H1 (cell line): ENCODE data around the gene DNAH12. TPM values are rescaled to one million over a fixed set of nuclear protein-coding genes. Genes with fewer than 3 reads are reported as not detected.

Source experiments
- NANOG ChIP-seq: IDR thresholded peaks from 2 replicates; pipeline ENCODE4 v1.6.1; 2011; ENCODE audit warnings: low read length, low read depth, mild to moderate bottlenecking, inconsistent platforms; ENCODE audit not compliant: insufficient read depth, poor library complexity, severe bottlenecking
- NRF1 ChIP-seq: IDR thresholded peaks from 2 replicates; pipeline ENCODE4 v1.6.1; 2011; ENCODE audit warnings: mild to moderate bottlenecking, low read depth, low read length, improper control_type of control experiment
- SAP30 ChIP-seq: fragments of 300-600 bp; sonication (generic); IDR thresholded peaks from 2 replicates; pipeline ENCODE4 v1.7.1; 2012; ENCODE audit warnings: low read length, moderate library complexity, mild to moderate bottlenecking, inconsistent platforms; ENCODE audit not compliant: insufficient read depth, insufficient replicate concordance
- SIN3A ChIP-seq, 2 experiments: IDR thresholded peaks in 1 of 2; conservative IDR thresholded peaks in 1 of 2; 2 replicates each; pipeline ENCODE4 v1.6.1; 2011 to 2012; ENCODE audit warnings: low read length in 2 of 2, improper control_type of control experiment in 1 of 2, low read depth in 1 of 2, mild to moderate bottlenecking in 1 of 2
- SP1 ChIP-seq: IDR thresholded peaks from 2 replicates; pipeline ENCODE4 v1.6.1; 2011; ENCODE audit warnings: low read depth, low read length
- TAF1 ChIP-seq: IDR thresholded peaks from 2 replicates; pipeline ENCODE4 v1.6.1; 2011; ENCODE audit warnings: mild to moderate bottlenecking, low read depth, low read length
- TAF7 ChIP-seq: optimal IDR thresholded peaks from 2 replicates; pipeline ENCODE3; 2011; ENCODE audit warnings: low read depth, mild to moderate bottlenecking, inconsistent platforms, low read length, moderate library complexity, borderline replicate concordance
- polyA plus RNA-seq, 7 experiments: library from polyadenylated mRNA; depleted of rRNA in 3 of 7; stranded (reverse) in 5 of 7; unstranded in 2 of 7; fragments of >200 nt in 5 of 7; fragments of 200-250 nt in 2 of 7; gene quantifications; 1 replicate in 5 of 7; 2 replicates in 1 of 7; 4 replicates in 1 of 7; pipeline versions ENCODE4 v1.2.1 to v1.2.3, GENCODE V29; 2011 to 2013; ENCODE audit warnings: missing spikeins in 2 of 7, mixed read lengths in 2 of 7
- total RNA-seq: library from RNA; stranded (reverse); fragmentation: NEBNext Ultra II Directional; extraction: Animal tissue kit (Norgen Biotek cat#: 25700); gene quantifications from 2 replicates; pipeline ENCODE4 v1.2.1, GENCODE V29; 2021
- TF ChIP-seq, protein P1 (sequence below): IDR thresholded peaks from 2 replicates; pipeline ENCODE4 v1.6.1; 2012; ENCODE audit warnings: inconsistent platforms

The DNAH12 gene
- total and polyA plus RNA-seq, 2 of the 8 experiments (the other 6 are each of a cell fraction or from before 2014, with no cell fraction given), result not detected

DNA sequence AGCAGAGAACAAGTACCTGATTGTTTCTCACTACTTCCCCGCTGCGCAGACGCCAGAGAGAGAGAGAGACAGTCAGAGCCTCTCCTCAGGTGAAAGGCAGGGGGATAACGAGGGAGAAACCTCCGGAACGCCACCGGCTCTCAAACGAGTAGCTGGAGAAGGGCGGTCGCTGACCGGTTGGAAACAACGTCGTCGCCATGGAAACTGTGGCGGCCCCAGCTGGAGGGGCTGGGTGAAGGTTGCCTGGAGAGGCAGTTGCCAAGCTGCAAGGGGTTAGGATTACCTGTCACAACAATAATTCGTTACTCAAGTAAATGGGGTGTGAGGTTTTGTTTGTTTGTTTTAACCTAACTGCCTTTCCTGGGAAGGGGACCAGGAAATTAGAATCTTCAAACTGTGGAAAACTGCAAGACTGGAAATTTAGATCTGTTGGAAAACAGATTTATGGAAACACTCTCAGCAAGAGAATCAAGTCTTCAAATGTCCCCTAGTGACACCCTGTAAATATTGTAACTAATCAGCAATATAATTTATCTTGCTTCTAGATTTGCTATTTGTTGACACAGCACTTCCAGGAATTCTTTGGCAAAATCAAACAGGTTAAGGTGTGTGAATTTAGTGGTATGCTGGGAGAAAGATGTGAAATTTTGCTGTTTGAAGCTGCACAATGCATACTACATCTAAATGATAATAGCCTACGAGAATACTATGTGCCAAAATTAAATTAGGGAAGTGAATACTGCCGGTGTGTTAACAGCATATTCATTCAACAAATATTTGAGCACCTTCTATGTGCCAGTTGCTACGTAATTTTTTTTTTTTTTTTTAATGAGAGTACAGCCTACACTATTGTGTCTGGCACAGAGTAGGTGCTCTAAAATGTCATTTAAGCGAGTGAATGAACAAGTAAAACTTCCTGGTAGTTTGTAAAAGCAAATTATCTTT, at the start of gene DNAH12 (continued):
- TF ChIP-seq SP1, result 0 out of 2 replicates have a peak, but pooled peaks have one; percentile 19
- 0 out of 2 replicates have a peak, but pooled peaks have one; percentile 6 for TF ChIP-seq NRF1
- peak; percentile 96 to 98 for TF ChIP-seq SIN3A (conservative IDR thresholded peaks at IDR 0.05 in 1 of 2, IDR thresholded peaks at IDR 0.05 in 1 of 2; ENCODE audit: low read depth in 1 of 2, low read length in 2 of 2)
- TF ChIP-seq TAF7, result no peak
- peak; percentile 29 for TF ChIP-seq NANOG
- TF ChIP-seq, protein P1, sequence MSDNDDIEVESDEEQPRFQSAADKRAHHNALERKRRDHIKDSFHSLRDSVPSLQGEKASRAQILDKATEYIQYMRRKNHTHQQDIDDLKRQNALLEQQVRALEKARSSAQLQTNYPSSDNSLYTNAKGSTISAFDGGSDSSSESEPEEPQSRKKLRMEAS, result peak; percentile 27; the same call in 1 of the 2 replicates
- TF ChIP-seq TAF1, result peak; percentile 36; the same call in 1 of the 2 replicates
- peak; percentile 83 for TF ChIP-seq SAP30
